K562 (cell line): ENCODE results near the gene PHACTR3.

Source experiments
- CTCF ChIP-seq, 3 experiments: IDR thresholded peaks in 2 of 3; conservative IDR thresholded peaks in 1 of 3; 2 replicates each; pipeline ENCODE4 v1.5.1; 2011 to 2012; ENCODE audit warnings: low read length in 3 of 3, mild to moderate bottlenecking in 3 of 3, control low read depth in 2 of 3, improper control_type of control experiment in 1 of 3, inconsistent platforms in 1 of 3, low read depth in 1 of 3, mixed read lengths in 1 of 3, moderate library complexity in 1 of 3; ENCODE audit not compliant: insufficient read depth in 2 of 3
- EP300 ChIP-seq: IDR thresholded peaks from 2 replicates; pipeline ENCODE4 v1.6.1; 2012; ENCODE audit warnings: low read length, improper control_type of control experiment
- ETV5 ChIP-seq: sonication (generic); formaldehyde crosslinking; IDR thresholded peaks from 2 replicates; pipeline ENCODE4 v1.4.0; 2020; ENCODE audit warnings: low read depth, mild to moderate bottlenecking, missing genetic modification reagents
- FOXJ3 ChIP-seq: sonication (generic); formaldehyde crosslinking; IDR thresholded peaks from 2 replicates; pipeline ENCODE4 v1.4.0; 2020; ENCODE audit warnings: mild to moderate bottlenecking, missing genetic modification reagents
- HMBOX1 ChIP-seq: sonication (generic); IDR thresholded peaks from 2 replicates; pipeline ENCODE4 v1.6.1; 2016
- TCF7 ChIP-seq: sonication (generic); IDR thresholded peaks from 2 replicates; pipeline ENCODE4 v1.6.1; 2016; ENCODE audit warnings: antibody characterized with exemption, borderline replicate concordance
- ZNF280B ChIP-seq: fragments of 250-450 bp; sonication (Bioruptor Pico); IDR thresholded peaks from 2 replicates; pipeline ENCODE4 v1.5.1; 2021; ENCODE audit warnings: mild to moderate bottlenecking

- TF ChIP-seq FOXJ3 (CRISPR knock-in tag) (no peak), ZNF280B (no peak), HMBOX1 (no peak), EP300 (no peak), CTCF (IDR thresholded peaks at IDR 0.05 in 2 of 3, conservative IDR thresholded peaks at IDR 0.05 in 1 of 3; ENCODE audit: insufficient read depth in 2 of 3, low read depth in 1 of 3, low read length in 3 of 3) (no peak), TCF7 (no peak), ETV5 (CRISPR knock-in tag) (no peak)
These were observed 131.1 kb downstream of the PHACTR3 start for GRCh38 chr20:59735486-59735885.
